DND-41 (cell line): Measurements from ENCODE around the gene SAMD10.

Experiments
- EZH2 ChIP-seq: IDR thresholded peaks from 3 replicates; pipeline ENCODE4 v1.6.1; 2012; ENCODE audit warnings: borderline replicate concordance, low read depth, mild to moderate bottlenecking, moderate library complexity, low read length, inconsistent platforms; ENCODE audit not compliant: severe bottlenecking
- TF ChIP-seq, protein P1 (sequence below): IDR thresholded peaks from 2 replicates; pipeline ENCODE4 v1.5.1; 2012; ENCODE audit warnings: borderline replicate concordance, low read length, moderate library complexity, mild to moderate bottlenecking; ENCODE audit not compliant: poor library complexity, severe bottlenecking; ENCODE audit errors: extremely low read depth

DNA sequence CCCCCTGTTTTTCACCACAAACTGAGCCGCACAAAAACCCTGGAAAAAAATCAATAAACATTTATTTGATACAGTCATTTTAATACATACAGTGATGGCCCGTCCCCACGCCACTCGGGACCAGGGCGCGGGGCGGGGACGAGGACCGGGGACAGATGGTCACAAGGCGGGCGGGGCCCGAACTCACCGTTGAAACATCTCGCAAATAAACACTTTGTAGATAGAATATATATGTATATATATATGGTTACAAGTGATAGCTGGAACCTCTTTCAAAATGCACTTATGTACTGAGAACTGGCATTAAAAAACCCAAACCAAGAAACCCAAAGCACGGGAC, 22.8 kb downstream of the SAMD10 start:
- TF ChIP-seq, protein P1, sequence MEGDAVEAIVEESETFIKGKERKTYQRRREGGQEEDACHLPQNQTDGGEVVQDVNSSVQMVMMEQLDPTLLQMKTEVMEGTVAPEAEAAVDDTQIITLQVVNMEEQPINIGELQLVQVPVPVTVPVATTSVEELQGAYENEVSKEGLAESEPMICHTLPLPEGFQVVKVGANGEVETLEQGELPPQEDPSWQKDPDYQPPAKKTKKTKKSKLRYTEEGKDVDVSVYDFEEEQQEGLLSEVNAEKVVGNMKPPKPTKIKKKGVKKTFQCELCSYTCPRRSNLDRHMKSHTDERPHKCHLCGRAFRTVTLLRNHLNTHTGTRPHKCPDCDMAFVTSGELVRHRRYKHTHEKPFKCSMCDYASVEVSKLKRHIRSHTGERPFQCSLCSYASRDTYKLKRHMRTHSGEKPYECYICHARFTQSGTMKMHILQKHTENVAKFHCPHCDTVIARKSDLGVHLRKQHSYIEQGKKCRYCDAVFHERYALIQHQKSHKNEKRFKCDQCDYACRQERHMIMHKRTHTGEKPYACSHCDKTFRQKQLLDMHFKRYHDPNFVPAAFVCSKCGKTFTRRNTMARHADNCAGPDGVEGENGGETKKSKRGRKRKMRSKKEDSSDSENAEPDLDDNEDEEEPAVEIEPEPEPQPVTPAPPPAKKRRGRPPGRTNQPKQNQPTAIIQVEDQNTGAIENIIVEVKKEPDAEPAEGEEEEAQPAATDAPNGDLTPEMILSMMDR, result no peak
- TF ChIP-seq EZH2, result no peak
